GM12872 (cell line): ENCODE measurements around the gene FAM187B.

Experiments
- TF ChIP-seq, protein P1 (sequence below): IDR thresholded peaks from 3 replicates; pipeline ENCODE4 v1.5.1; 2011; ENCODE audit warnings: low read depth, mild to moderate bottlenecking, low read length, moderate library complexity; ENCODE audit not compliant: insufficient read depth

Gene FAM187B

DNA sequence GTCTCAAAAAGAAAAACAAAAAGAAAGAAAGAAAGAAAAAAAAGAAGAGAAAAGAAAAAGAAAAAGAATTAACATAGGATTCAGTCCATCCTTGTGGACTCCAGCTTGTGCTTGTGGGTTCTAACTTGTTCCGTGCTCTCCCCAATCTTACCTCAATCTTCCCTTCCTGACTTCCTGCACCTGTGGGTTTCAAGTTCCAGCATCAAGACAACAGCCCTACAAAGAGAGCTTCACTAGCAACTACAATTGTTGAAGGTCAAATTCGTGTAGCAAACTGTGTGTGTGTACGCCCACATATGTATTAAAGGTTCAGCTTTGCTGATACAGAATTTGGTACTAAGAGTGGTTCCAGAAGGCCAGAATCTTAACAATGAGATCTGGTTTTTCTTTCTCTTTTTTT is 48.7 kb downstream of the FAM187B start:
- TF ChIP-seq, protein P1, sequence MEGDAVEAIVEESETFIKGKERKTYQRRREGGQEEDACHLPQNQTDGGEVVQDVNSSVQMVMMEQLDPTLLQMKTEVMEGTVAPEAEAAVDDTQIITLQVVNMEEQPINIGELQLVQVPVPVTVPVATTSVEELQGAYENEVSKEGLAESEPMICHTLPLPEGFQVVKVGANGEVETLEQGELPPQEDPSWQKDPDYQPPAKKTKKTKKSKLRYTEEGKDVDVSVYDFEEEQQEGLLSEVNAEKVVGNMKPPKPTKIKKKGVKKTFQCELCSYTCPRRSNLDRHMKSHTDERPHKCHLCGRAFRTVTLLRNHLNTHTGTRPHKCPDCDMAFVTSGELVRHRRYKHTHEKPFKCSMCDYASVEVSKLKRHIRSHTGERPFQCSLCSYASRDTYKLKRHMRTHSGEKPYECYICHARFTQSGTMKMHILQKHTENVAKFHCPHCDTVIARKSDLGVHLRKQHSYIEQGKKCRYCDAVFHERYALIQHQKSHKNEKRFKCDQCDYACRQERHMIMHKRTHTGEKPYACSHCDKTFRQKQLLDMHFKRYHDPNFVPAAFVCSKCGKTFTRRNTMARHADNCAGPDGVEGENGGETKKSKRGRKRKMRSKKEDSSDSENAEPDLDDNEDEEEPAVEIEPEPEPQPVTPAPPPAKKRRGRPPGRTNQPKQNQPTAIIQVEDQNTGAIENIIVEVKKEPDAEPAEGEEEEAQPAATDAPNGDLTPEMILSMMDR, result no peak

- TF ChIP-seq, protein P1, result no peak
Measured at GRCh38 chr19:35178701-35179100, 49.8 kb downstream of the FAM187B start.

GRCh38 chr19:35177377-35178274 is 50.9 kb downstream of the FAM187B start:
- TF ChIP-seq, protein P1, result no peak

GRCh38 chr19:35176181-35176570 is 52.4 kb downstream of the FAM187B start:
- TF ChIP-seq, protein P1, result no peak
